T-cell (primary cell): ENCODE results near the gene UGT1A1. TPM values are rescaled to one million over a fixed set of nuclear protein-coding genes. Genes with fewer than 3 reads are reported as not detected.

Source experiments
- total RNA-seq, 35 experiments: library from RNA in 6 of 35; stranded (reverse) in 6 of 35; fragments of 120-200 nt in 1 of 35; gene quantifications; one replicate each; pipeline versions ENCODE4 v1.2.1 to v1.2.4 and lab custom pipeline; 2013 to 2026

UGT1A1 gene
- total RNA-seq, 5 donors from 2014 or later (not counting 1 experiment from before 2014, with no cell fraction given): not detected

Other genes with a start within 250 kb of the UGT1A1 start
- 10 to 100 TPM; 17.3 to 24.5 (median 20.4) TPM for gene USP40, start 193.5 kb upstream of the UGT1A1 start, total RNA-seq
- gene UGT1A8, start 142.6 kb upstream of the UGT1A1 start, total RNA-seq: not detected
- not detected for gene UGT1A10, start 123.8 kb upstream of the UGT1A1 start, total RNA-seq
- gene UGT1A9, start 88.4 kb upstream of the UGT1A1 start, total RNA-seq: not detected
- under 1 TPM in 1 of 5 donors, not detected in 4; 0.10 TPM for gene UGT1A7, start 78.4 kb upstream of the UGT1A1 start, total RNA-seq
- under 1 TPM in 1 of 5 donors, not detected in 4; 0.32 TPM for gene UGT1A6, start 67.4 kb upstream of the UGT1A1 start, total RNA-seq
- gene UGT1A5, start 47.4 kb upstream of the UGT1A1 start, total RNA-seq: not detected
- gene UGT1A4, start 41.5 kb upstream of the UGT1A1 start, total RNA-seq: not detected
- not detected for gene UGT1A3, start 31.2 kb upstream of the UGT1A1 start, total RNA-seq
- gene MROH2A, start 18.1 kb downstream of the UGT1A1 start, total RNA-seq: not detected
- 1 to 10 TPM in 3 of 5 donors, under 1 TPM in 2; 0.33 to 1.7 (median 1.1) TPM for gene HJURP, start 94.3 kb downstream of the UGT1A1 start, total RNA-seq
- not detected for gene TRPM8, start 157.1 kb downstream of the UGT1A1 start, total RNA-seq